ENCODE measurements around the gene TRIM7.
A peak's percentile ranks its signal among the peaks of the same experiment; 100 is the strongest.

TRIM7 gene

DNA sequence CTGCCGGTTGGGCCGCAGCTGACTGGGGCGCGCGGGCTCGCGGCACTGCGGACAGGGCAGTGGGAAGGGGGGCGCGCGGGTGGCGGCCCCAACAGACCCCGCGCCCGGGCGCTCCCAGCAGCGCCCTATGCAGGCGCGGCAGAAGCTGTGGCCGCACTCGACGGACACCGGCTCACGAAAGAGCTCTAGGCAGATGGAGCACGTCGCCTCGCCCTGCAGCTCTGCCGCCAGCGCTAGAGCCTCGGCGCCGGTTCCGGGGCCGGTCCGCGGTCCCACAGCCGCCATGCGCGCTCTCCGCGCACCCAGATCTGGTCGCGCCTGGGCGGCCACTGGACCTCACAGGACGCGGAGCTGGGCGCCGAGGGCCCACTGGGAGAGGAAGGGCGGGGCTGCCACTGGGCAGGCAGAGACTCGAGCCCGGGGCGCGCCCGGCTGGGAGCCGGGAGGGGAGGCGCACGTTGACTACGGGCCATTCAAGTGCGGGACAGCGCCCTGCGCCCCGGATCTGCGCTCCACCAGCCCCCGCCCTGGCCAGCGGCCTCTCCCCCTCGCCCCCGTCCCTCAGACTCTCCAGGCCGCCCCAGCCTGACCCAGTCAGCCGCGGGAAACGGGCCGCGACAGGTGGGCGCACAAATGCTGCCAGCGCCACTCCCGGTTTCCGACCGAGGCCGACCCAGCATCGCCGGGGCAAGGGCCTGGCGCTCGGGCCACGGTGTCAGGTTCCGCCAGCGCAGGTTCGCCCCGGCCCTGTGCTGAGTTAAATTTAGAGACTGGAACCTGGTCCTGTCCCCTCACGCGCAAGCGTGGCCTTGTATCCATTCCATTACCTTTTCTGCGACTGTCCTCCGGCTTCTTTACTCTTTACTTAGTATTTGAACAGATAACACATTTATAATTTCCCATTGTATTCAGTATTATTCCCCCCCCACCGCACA is at the start of gene TRIM7:
TSS of gene TRIM7 (minus strand) at position 371 of the 935 bp plus-strand sequence. CDS start at position 285, 86 bp downstream.
- DNase-seq (ENCODE audit: low spot score): peak; percentile 55

DNA sequence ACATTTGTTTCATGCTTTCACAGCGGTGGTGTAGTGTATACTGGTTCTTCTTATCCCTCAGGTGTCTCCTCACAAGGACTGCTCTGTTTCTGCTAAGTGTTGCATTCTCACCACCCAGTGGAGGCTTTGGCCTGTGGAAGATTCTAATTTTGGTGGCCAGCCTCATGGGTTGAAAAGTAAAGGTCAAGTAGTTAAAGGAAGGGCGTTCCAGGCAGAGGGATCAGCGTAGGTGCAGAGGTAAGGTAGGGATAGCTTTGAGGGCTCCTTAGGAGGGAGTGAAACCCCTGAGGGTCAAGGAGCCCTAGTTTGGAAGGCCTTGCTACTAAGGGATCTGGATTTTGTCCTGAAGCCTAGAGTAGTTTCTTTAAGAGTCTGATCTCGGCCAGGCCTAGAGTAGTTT is 43.3 kb upstream of the TRIM7 start:
- no peak for DNase-seq (ENCODE audit: low spot score)

DNA sequence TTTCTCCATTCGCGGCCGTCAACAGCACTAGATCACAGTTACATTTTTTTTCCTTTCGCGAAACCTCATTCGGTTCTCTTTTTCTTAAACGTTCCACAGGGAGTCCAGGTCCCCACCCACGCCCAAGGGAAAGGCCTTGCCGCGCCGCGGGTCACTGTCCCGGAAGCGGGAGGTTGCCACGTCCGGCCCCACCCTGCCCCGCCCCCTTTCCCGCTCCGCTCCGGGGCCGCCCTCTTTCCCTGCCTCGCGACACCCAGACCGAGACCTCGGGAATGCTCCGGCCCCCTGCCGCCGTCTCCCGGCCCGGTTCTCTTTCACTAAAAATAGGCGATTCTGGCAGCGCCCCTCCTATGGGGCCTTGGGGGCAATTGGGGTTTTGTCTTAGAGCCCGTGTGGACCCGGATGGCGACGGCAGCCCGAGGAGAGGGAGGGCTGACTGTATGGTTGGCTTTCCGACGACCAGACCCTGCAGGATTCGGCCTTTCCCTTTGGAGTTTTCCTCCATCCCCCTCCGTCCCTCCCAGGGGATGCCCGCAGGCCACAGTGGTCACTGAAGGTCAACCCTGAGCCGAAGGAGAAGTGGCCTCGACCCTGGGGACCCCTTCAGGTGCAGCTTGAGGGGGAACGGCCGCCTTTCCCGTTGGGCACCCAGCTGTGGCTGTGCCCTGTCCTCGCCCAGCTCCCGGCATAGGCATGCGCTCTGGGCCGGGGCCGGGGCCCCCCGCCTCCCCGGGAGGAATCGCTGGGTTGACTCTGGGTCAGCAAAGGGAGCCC is 41.5 kb upstream of the TRIM7 start:
- DNase-seq (ENCODE audit: low spot score): peak; percentile 90

DNA sequence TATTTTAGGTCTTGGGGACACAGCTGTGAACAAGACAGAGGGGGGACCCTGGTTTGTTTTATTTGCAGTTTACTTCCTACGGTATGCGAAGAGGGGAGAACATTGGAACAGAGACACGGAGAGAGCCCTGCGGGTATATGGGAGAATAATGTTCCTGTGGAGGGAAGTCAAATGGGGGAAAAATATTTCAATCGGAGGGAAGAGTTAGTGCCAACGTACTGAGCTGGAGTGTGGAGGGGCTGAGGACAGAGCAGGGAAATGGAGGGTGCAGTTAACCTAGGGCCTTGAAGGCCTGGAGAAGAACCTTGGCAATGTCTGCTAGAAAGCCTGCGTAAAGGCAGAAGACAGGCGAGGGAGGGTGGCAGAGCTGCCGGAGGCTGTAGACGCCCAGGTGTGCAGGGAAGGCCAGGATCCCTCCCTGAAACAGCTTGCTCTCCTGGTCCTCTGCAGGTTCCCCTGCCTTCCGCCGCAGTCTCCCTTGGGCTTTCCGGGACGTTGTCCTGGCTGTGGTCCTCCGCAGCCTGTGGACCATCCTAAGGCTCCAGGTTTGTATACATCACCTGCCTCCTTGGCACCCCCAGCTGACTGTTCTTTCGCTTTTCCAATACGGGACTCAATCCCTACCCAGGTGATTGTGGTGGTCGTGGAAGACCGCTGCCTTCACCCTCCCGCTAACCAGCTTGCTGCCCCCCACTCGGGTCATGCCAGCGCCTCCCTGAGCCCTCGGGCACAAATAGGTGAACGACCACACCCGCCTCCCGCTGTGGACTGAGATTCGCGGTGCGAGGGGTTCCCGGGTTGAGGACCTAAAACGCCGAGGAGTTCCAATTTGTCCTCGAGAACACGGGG is 40.7 kb upstream of the TRIM7 start:
- DNase-seq (ENCODE audit: low spot score): no peak

DNA sequence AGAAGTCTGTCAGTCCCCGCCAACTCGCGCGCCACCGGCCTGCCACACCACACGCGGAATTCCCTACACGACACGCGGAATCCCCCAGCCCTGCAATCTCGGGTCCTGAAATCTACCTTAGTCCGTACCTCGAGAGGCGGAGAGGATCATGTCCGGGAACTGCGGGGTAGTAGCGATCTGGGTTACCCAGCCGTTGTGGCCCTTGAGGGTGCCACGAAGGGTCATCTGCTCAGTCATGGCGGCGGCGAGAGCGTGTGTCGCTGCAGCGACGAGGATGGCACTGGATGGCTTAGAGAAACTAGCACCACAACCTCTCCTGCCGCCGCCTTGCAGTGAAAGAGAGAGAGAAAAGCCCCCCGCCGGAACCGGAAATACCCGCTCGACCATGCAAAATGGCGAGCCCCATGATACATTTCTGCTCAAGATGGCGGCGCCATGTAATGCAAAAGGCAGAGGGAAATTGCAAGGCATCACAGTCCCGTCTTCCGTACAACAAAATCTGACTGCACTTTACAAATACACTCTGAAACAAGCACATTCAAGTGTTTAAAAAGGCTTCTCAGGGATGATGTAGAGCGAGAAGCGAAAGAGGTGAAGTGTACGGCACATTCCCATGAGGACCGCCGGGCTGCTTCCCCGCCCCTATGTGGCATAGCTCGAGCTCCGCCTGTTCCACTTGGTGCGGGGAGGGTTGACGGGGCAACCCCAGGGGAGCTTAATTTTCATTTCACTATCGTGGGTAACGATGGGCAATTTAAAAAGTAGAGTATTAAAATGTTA is 38.8 kb upstream of the TRIM7 start, which contains the start of gene RACK1:
TSS of gene RACK1 (minus strand) at position 343 of the 780 bp plus-strand sequence. CDS start at position 237, 106 bp downstream.
- DNase-seq (ENCODE audit: low spot score): peak; percentile 80

DNA sequence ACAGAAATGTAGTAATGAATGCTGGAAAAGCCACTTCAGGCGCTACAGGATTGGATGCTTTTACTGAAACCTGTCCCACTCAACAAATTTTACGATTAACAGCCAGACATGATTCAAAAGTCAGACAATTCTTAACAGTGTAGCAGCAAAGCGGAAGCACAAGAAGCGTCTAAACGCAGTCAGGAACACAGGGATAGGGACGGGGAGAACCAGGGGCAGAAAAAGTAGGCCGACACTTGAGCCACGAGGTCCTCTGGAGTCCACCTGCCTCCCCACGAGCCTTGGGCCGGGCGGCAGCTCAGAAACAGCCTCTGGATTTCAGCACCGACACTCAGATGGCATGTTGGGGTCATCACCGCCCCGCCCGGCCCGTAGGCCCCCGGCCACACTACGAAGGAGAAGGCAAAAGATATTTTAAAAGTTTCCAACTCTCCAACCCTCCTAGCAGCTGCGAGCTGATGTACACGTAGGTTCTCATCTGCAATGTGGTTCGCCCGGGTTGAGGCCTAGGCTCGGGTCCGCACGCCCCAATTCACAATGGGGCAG is 38.1 kb upstream of the TRIM7 start:
- DNase-seq (ENCODE audit: low spot score): no peak

DNA sequence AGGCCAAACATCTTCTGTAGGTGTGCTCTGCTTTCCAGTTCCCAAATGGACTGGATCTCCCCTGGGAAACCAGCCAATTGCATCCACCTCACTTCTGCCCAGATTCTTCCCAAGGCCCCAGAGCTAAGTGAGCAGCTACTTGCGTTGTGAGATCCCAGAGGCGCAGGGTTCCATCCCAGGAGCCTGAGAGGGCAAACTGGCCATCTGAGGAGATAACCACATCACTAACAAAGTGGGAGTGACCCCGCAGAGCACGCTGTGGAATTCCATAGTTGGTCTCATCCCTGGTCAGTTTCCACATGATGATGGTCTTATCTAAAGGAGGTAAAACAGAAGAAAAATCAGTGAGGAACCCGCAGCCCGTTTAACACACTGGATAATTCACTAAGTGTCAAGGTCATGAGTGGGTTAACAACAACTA is 37.0 kb upstream of the TRIM7 start:
- no peak for DNase-seq (ENCODE audit: low spot score)

DNA sequence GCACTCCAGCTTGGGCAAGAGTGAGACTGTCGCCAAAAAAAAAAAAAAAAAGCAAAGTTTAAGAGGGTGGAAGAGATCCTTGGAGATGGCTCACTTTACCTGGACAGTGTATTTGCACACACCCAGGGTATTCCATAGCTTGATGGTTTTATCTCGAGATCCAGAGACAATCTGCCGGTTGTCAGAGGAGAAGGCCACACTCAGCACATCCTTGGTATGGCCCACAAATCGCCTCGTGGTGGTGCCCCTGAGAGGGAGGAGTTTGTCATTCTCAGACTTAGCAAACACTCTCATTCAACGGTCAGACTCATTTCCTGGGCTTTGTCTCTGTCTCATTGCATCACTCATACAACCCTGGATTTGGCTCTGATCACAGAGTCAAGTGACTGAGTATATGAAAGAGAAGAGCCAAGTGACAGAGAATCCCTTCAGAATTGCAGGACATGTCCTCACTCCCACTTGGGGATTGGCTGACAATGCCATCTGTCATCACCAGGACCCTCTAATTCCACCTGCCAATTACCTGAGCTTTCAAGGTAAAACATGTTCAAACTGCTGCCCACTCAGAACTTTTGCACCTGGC is 36.5 kb upstream of the TRIM7 start:
- no peak for DNase-seq (ENCODE audit: low spot score)

DNA sequence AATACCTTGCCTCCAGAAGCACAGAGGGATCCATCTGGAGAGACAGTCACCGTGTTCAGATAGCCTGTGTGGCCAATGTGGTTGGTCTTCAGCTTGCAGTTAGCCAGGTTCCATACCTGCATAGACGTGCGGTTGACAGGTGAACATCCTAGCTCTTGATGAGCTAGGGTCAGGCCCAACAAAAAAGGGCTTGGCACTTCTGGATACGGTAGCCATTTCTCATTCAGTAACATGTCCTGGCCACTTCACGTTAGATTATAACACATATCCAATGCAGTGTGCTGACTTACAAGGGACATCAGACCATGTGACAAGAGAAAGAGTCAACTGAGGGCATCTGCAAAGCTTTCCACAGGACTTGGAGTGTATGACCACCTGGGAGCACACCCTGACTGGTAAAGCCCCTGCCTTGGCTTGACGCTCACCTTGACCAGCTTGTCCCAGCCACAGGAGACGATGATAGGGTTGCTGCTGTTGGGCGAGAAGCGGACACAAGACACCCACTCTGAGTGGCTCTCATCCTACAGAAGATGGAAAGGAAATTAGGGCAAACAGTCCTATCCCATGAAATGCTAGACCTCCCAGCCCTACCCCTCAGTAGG is 34.2 kb upstream of the TRIM7 start:
- DNase-seq (ENCODE audit: low spot score): no peak

DNA sequence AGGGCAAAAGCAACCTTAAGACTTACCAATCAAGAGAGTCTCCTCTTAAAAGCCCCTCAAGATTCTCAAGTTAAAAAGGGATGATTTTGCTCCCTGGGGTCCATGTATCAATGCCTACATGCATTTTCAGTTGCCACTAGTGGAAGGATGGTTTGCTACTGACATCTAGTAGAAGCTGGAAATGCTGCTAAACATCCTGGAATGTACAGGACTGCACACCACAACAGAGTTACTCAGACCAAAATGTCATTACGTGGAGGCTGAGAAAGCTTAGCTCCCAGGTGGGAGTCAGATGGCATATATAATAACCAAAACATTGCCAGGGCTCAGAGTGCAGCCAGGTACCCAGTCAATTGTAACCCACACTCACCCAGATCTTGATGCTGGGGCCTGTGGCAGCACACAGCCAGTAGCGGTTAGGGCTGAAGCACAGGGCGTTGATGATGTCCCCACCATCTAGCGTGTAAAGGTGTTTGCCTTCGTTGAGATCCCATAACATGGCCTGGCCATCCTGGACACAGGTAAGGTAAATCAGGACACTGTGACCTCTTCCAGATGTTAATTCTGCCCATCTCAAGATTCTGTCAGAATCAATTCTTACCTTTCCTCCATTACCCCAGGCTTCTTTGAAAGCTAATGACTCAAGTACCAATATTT is 32.9 kb upstream of the TRIM7 start:
- no peak for DNase-seq (ENCODE audit: low spot score)

DNA sequence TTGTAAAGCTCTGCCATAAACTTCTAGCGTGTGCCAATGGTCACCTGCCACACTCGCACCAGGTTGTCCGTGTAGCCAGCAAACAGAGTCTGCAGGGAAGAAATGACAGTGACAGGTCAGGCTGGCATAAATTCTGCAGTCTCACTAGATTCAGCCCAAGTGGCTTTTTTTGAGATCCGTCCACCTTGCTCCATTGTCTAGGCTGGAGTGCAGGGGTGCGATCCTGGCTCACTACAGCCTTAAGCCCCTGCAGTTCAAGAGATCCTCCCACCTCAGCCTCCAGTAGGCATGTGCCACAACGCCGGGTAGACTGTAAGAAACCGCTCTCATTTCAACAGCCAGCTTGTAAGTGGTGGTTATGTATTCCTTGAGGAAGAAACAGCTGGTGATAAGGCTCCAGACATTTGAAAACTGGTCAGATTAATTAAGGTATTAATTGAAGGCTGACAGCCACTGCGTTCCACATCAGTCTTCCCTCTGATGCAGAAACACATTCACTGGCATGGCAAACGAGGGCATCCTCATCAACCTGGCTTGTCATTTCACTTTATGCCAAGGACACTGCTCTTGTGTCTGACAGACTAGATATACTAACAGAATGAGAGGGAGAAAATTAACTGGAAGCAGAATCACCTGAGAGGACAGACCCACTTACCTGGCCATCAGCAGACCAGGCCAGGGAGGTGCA is 32.1 kb upstream of the TRIM7 start:
- no peak for DNase-seq (ENCODE audit: low spot score)

DNA sequence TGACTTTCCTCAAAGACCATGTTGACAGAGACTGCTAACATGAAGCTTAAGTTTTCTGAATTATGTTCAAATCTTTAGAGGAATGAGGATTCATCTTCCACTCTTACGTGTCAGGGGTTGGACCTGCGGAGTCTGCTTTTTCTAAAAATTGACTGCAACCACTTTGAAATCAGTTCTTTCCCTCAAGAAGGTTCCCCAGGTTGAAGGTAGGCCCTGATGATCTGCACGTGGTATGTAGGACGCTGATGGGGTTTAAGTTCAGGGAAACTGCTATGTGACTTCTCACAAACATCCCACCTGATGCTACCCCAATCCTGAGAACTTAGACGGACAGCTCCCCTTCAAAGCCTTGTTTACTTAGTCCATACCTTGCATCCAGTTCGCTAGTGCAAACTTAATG is 31.5 kb upstream of the TRIM7 start:
- no peak for DNase-seq (ENCODE audit: low spot score)

DNA sequence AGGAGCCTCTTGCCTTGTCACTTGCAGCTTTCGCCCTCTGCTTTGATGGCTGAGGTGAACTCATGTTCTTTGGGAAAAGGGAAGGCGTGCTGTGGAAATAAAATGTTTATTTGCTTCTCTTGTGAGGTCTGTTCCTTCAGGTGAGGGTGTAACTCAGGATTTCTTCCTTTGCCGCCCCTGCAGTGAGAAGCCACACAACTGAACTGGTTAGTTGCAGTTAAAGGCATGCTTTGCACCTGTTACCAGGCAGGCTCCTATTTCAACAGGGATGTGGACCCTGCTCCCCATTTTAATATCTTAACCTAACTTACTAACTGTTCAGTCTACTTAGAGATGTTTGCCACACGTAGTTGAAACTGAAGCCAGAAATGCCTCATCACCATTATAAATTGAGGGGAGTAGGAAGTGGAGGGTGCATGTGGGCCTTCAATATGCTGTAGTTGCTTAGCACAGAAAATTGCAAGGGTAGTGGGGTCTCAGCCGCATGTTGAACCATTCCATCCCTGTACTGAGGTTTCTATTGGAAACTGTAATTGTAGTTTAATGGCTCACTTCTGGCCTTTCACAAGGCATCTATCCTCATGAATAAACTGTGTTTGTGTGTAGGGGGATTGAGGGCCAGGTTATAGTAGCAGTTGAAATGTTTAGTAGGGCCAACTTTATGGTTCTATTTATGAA is 30.8 kb upstream of the TRIM7 start:
- no peak for DNase-seq (ENCODE audit: low spot score)

DNA sequence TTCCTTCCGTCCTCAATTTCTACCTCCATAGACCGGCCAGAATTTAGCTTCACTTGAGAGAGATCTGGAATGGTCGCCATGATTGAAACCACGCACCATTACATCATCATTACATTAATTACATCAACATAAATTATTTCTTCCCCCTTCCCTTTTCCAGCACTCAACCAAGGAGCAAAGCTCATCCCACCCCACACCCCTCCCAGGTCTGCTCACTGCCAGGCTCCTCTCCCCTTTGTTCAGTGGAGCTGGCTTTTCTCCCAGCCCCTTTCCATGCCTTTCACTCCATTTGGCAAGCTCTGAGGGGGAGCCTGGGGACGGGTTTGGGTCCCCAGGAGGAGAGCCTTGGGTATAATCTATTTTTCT is 30.3 kb upstream of the TRIM7 start:
- DNase-seq (ENCODE audit: low spot score): no peak

DNA sequence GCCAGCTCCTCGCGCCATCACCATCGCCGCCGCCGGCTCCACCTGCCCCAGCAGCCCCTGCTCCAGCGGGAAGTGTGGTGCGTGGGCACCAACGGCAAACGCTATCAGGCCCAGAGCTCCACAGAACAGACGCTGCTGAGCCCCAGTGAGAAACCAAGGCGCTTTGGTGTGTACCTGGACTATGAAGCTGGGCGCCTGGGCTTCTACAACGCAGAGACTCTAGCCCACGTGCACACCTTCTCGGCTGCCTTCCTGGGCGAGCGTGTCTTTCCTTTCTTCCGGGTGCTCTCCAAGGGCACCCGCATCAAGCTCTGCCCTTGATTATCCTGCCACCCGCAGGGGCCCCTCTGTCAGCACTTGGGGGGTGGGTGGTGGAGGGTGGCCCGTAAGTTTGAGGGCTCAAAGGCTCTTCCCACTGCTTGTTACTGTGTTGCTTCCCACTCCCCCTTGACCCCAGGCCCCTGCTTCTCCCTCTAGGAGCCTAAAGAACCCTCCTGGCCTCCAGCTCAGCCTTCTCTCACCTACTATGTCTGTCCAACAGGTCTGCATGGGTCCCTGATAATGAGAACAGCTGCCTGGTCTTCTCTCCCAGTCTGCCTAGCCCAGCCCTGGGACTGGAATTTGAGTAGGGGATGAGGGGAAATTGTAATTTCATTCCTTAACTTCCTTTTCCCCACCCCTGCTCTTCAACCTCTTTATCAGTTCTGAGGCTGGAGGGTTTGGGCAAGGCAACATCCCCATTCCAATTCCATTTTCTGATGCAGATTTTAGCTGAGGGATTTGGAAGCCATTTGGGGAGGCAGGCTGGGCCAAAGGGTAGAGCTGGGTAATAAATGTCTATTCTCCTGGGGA is 29.7 kb upstream of the TRIM7 start:
- DNase-seq (ENCODE audit: low spot score): no peak

DNA sequence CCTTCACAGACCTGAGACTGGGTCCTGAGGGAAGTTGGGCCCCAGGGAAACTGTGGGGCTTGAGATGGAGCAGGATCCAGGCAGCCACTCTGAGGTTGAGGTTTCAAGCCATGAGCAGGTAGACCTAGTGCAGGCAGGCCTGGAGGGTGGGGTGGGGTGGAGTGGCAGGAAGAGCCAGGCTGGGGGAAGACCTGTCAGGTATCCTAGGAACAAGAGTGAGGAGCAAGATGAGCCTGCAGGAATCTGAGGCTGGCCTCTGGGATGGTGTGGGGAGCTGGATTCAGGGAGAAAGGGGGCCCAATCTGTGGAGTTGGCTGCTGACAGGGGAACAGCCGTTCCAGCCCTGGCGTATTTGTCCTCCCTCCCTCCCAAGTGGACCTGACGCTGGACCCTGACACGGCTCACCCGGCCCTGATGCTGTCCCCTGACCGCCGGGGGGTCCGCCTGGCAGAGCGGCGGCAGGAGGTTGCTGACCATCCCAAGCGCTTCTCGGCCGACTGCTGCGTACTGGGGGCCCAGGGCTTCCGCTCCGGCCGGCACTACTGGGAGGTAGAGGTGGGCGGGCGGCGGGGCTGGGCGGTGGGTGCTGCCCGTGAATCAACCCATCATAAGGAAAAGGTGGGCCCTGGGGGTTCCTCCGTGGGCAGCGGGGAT is 28.9 kb upstream of the TRIM7 start:
- peak; percentile 34 for DNase-seq (ENCODE audit: low spot score)

Data from iPS-NIHi11 (cell line).